ENCODE results near the gene PMFBP1.

- TF ChIP-seq CTCF (IDR thresholded peaks at IDR 0.05) (no peak), EP300 (IDR thresholded peaks at IDR 0.05) (peak; percentile 90 to 98), POLR2A (IDR thresholded peaks at IDR 0.05) (no peak)
These were observed 45.6 kb downstream of the PMFBP1 start for GRCh38 chr16:72126429-72126765.

Data from tibial nerve (tissue), 4 donors.